Sigmoid colon (tissue), 7 donors: ENCODE results near the gene FCHO1. TPM values are rescaled to one million over a fixed set of nuclear protein-coding genes. Genes with fewer than 3 reads are reported as not detected.
A peak's percentile ranks its signal among the peaks of the same experiment; 100 is the strongest.
"Not testable (repeated sequence)": the region's sequence is repeated elsewhere in the genome, so short reads cannot be mapped to it uniquely, and the experiment has no call there.

Experiments
- DNase-seq: peaks from one replicate; pipeline ENCODE4 v3.0.0-alpha.2; 2019
- H3K27ac ChIP-seq, 4 donors: fragments of 200-600 bp; sonication (generic); one replicate each; pipeline ENCODE4 v1.5.1; 2016 to 2019; ENCODE audit warnings: mild to moderate bottlenecking in 1 of 4
- H3K27me3 ChIP-seq, 3 donors: fragments of 200-600 bp; sonication (generic); one replicate each; pipeline ENCODE4 v1.5.1; 2019; ENCODE audit warnings: mild to moderate bottlenecking in 1 of 3
- H3K36me3 ChIP-seq, 4 donors: fragments of 200-600 bp; sonication (generic); one replicate each; pipeline ENCODE4 v1.5.1; 2016 to 2019
- H3K4me1 ChIP-seq, 4 donors: fragments of 200-600 bp; sonication (generic); one replicate each; pipeline ENCODE4 v1.5.1; 2017 to 2019
- H3K4me3 ChIP-seq, 4 donors: fragments of 200-600 bp; sonication (generic); one replicate each; pipeline ENCODE4 v1.5.1; 2017 to 2019; ENCODE audit warnings: mild to moderate bottlenecking in 2 of 4, moderate library complexity in 1 of 4
- H3K9me3 ChIP-seq, 4 donors: fragments of 200-600 bp in 3 of 4; sonication (generic) in 3 of 4; one replicate each; pipeline versions ENCODE4 v1.5.1 to v1.6.1; 2013 to 2019
- CTCF ChIP-seq, 4 experiments: fragments of 450-650 bp in 3 of 4; fragments of 200-600 bp in 1 of 4; IDR thresholded peaks; one replicate each; pipeline ENCODE4 v1.5.1; 2016 to 2019; ENCODE audit warnings: antibody characterized with exemption in 4 of 4, mild to moderate bottlenecking in 3 of 4, moderate library complexity in 2 of 4
- EP300 ChIP-seq, 4 donors: sonication (generic); formaldehyde crosslinking; IDR thresholded peaks; one replicate each; pipeline ENCODE4 v1.6.1; 2017; ENCODE audit warnings: antibody characterized with exemption in 4 of 4
- POLR2A ChIP-seq, 2 donors: fragments of 450-650 bp; IDR thresholded peaks; one replicate each; pipeline ENCODE4 v1.6.1; 2016; ENCODE audit warnings: antibody characterized with exemption in 2 of 2, mild to moderate bottlenecking in 2 of 2, moderate library complexity in 2 of 2
- POLR2AphosphoS5 ChIP-seq, 4 donors: sonication (generic); formaldehyde crosslinking; IDR thresholded peaks; one replicate each; pipeline ENCODE4 v1.6.1; 2017; ENCODE audit warnings: antibody characterized with exemption in 4 of 4
- WGBS, 2 donors: extraction: QIAGEN DNeasy Blood & Tissue Kit; methylation state at CpG; one replicate each; pipeline ENCODE4 v1.1.7; 2013; 5-methylcytosine and 5-hydroxymethylcytosine counted together
- intact Hi-C: fragments of 100-400 bp; cut with DNase I; formaldehyde crosslinking; loops from one replicate; pipeline ENCODE4 v1.15.1; 2023
- polyA plus RNA-seq, 3 donors: library from polyadenylated mRNA; stranded (reverse); fragments of 200-250 nt; gene quantifications; one replicate each; pipeline ENCODE4 v1.2.3, GENCODE V29; 2013
- total RNA-seq, 4 donors: library from RNA; depleted of rRNA; stranded (reverse); fragments of >200 nt; gene quantifications; one replicate each; pipeline ENCODE4 v1.1.0, GENCODE V29; 2016
- donor health status: healthy with polysubstance abuse.
- donor health status: Bipolar disorder and iron deficiency.
- donor health status: healthy.

The FCHO1 gene
- total and polyA plus RNA-seq, 7 donors = 1.2 to 14.4 (median 3.6) TPM

- no peaks in the 10 kb centered on the region for H3K36me3 ChIP-seq
- H3K9me3 ChIP-seq = no peaks in the 10 kb centered on the region
- no peak overlapping the region for H3K27ac ChIP-seq
- peak overlapping the region in 2 of 4 donors; percentile 0 to 20 for H3K4me3 ChIP-seq
- WGBS, 2 donors = 7 to 39% methylated on average over 37 of the region's 37 CpGs
- H3K27me3 ChIP-seq = peaks cover 7 to 73% (median 27%) of the 10 kb centered on the region in 3 donors
- intact Hi-C loops = no loop called here
- DNase-seq = no peak
- H3K4me1 ChIP-seq = peaks cover 0 to 9% (median 6%) of the 10 kb centered on the region in 4 donors
- TF ChIP-seq EP300 (IDR thresholded peaks at IDR 0.05) (no peak), POLR2A (IDR thresholded peaks at IDR 0.05) (no peak), CTCF (IDR thresholded peaks at IDR 0.05) (no peak), POLR2AphosphoS5 (IDR thresholded peaks at IDR 0.05) (no peak)
Observed at GRCh38 chr19:17778251-17778967, 27.1 kb downstream of the FCHO1 start.

GRCh38 chr19:17778968-17779929 is 28.0 kb downstream of the FCHO1 start:
- H3K27me3 ChIP-seq = peaks cover 7 to 81% (median 27%) of the 10 kb centered on the region in 3 donors
- 16 to 45% methylated on average over 25 of the region's 25 CpGs for WGBS, 2 donors
- intact Hi-C loops = no loop called here
- H3K9me3 ChIP-seq = no peaks in the 10 kb centered on the region
- peaks cover 0 to 12% (median 7%) of the 10 kb centered on the region in 4 donors for H3K4me1 ChIP-seq
- no peak overlapping the region for H3K27ac ChIP-seq
- no peak for TF ChIP-seq POLR2AphosphoS5 (IDR thresholded peaks at IDR 0.05)
- TF ChIP-seq EP300 (IDR thresholded peaks at IDR 0.05) = no peak
- TF ChIP-seq POLR2A (IDR thresholded peaks at IDR 0.05) = no peak
- no peak for TF ChIP-seq CTCF (IDR thresholded peaks at IDR 0.05)
- no peaks in the 10 kb centered on the region for H3K36me3 ChIP-seq
- DNase-seq = no peak
- peak overlapping the region in 2 of 4 donors; percentile 0 to 20 for H3K4me3 ChIP-seq

- H3K27me3 ChIP-seq = peaks cover 7 to 75% (median 27%) of the 10 kb centered on the region in 3 donors
- no peaks in the 10 kb centered on the region for H3K9me3 ChIP-seq
- intact Hi-C loops = loop anchor here (5.0 kb wide), 1 partner anchor 78 kb away; no protein-coding TSS in a partner anchor
- peaks cover 0 to 13% (median 7%) of the 10 kb centered on the region in 4 donors for H3K4me1 ChIP-seq
- no peak for TF ChIP-seq EP300 (IDR thresholded peaks at IDR 0.05)
- no peak for TF ChIP-seq CTCF (IDR thresholded peaks at IDR 0.05)
- no peak for TF ChIP-seq POLR2A (IDR thresholded peaks at IDR 0.05)
- 96 to 100% methylated on average over 2 of the region's 2 CpGs for WGBS, 2 donors
- H3K27ac ChIP-seq = no peak overlapping the region
- H3K4me3 ChIP-seq = no peak overlapping the region
- H3K36me3 ChIP-seq = no peaks in the 10 kb centered on the region
- DNase-seq = no peak
Observed at GRCh38 chr19:17780781-17781180, 29.5 kb downstream of the FCHO1 start.

GRCh38 chr19:17783721-17784120 is 32.4 kb downstream of the FCHO1 start:
- H3K9me3 ChIP-seq, DNase-seq, H3K4me1 ChIP-seq, H3K27ac ChIP-seq, H3K4me3 ChIP-seq, H3K36me3 ChIP-seq: not testable (repeated sequence)
- intact Hi-C loops = loop anchor here (5.0 kb wide), 1 partner anchor 81 kb away; no protein-coding TSS in a partner anchor
- 65 to 88% methylated on average over 5 of the region's 5 CpGs for WGBS, 2 donors
- H3K27me3 ChIP-seq = peaks cover 4 to 46% (median 17%) of the 10 kb centered on the region in 3 donors
